ENCODE results near the gene HDAC4. TPM values are rescaled to one million over a fixed set of nuclear protein-coding genes. Genes with fewer than 3 reads are reported as not detected.

HDAC4 gene
- total RNA-seq, 1 experiment from 2014 or later: 40.1 TPM

- H3K27ac ChIP-seq (ENCODE audit: low read length): no peak overlapping the region
- CTCF ChIA-PET: no interaction called here
Measured at GRCh38 chr2:239093542-239093941, 307.3 kb downstream of the HDAC4 start.

GRCh38 chr2:239092571-239093294, 308.1 kb downstream of the HDAC4 start:
- ATAC-seq: no peak
- no peaks in the 10 kb centered on the region for H3K9me3 ChIP-seq (ENCODE audit: control insufficient read depth, insufficient read depth, low read depth, low read length)
- in situ Hi-C loops (cut with HindIII; ENCODE audit: low pct_unique_long_range_greater_than_20kb, low sequenced_read_pairs): no loop called here
- H3K27me3 ChIP-seq (ENCODE audit: control insufficient read depth, insufficient read depth, low read length): no peaks in the 10 kb centered on the region
- POLR2A ChIA-PET: no interaction called here
- DNase-seq (ENCODE audit: low read depth, low spot score): no peak
- no peak overlapping the region for H3K27ac ChIP-seq (ENCODE audit: low read length)
- TF ChIP-seq CTCF (IDR thresholded peaks at IDR 0.05) (no peak), POLR2AphosphoS5 (IDR thresholded peaks at IDR 0.05; ENCODE audit: low read depth, low read length) (no peak), TCF7L2 (IDR thresholded peaks at IDR 0.05; ENCODE audit: low read depth, low read length) (no peak), SIN3A (IDR thresholded peaks at IDR 0.05; ENCODE audit: borderline replicate concordance, insufficient read depth, low read depth, low read length) (no peak), REST (IDR thresholded peaks at IDR 0.05; ENCODE audit: insufficient read depth in 1 of 2, low read depth in 2 of 2, low read length in 1 of 2) (no peak)
- BruUV-seq (replicated peaks): no TSS peak
- intact Hi-C loops (cut with micrococcal nuclease; ENCODE audit: unreplicated experiment): no loop called here
- no peaks in the 10 kb centered on the region for H3K4me1 ChIP-seq (ENCODE audit: control insufficient read depth, insufficient read depth, low read length)
- H3K36me3 ChIP-seq (ENCODE audit: control insufficient read depth, insufficient read depth, low read length): no peaks in the 10 kb centered on the region
- no peak overlapping the region for H3K4me3 ChIP-seq (ENCODE audit: low read depth in 2 of 2, low read length in 2 of 2)
- CTCF ChIA-PET: interaction anchor here (0.6 kb wide), 1 partner anchor 57 kb away, joined by 5 read pairs; no protein-coding TSS in a partner anchor

More at GRCh38 chr2:239093542-239093941, 307.3 kb downstream of the HDAC4 start:
- DNase-seq (ENCODE audit: low read depth, low spot score) (no peak), ATAC-seq (no peak)
- TF ChIP-seq SIN3A (IDR thresholded peaks at IDR 0.05; ENCODE audit: borderline replicate concordance, insufficient read depth, low read depth, low read length) (no peak), REST (IDR thresholded peaks at IDR 0.05; ENCODE audit: insufficient read depth in 1 of 2, low read depth in 2 of 2, low read length in 1 of 2) (no peak), TCF7L2 (IDR thresholded peaks at IDR 0.05; ENCODE audit: low read depth, low read length) (no peak)
- Histone ChIP-seq H3K27me3 (ENCODE audit: control insufficient read depth, insufficient read depth, low read length) (no peaks in the 10 kb centered on the region), H3K4me3 (ENCODE audit: low read depth in 2 of 2, low read length in 2 of 2) (no peak overlapping the region), H3K9me3 (ENCODE audit: control insufficient read depth, insufficient read depth, low read depth, low read length) (no peaks in the 10 kb centered on the region), H3K4me1 (ENCODE audit: control insufficient read depth, insufficient read depth, low read length) (no peaks in the 10 kb centered on the region), H3K36me3 (ENCODE audit: control insufficient read depth, insufficient read depth, low read length) (no peaks in the 10 kb centered on the region)
- POLR2A ChIA-PET: no interaction called here
- in situ Hi-C loops (cut with HindIII; ENCODE audit: low pct_unique_long_range_greater_than_20kb, low sequenced_read_pairs): no loop called here
- BruUV-seq (replicated peaks): no TSS peak
- intact Hi-C loops (cut with micrococcal nuclease; ENCODE audit: unreplicated experiment): no loop called here
